ENCODE data around the gene MTOR.

DNA sequence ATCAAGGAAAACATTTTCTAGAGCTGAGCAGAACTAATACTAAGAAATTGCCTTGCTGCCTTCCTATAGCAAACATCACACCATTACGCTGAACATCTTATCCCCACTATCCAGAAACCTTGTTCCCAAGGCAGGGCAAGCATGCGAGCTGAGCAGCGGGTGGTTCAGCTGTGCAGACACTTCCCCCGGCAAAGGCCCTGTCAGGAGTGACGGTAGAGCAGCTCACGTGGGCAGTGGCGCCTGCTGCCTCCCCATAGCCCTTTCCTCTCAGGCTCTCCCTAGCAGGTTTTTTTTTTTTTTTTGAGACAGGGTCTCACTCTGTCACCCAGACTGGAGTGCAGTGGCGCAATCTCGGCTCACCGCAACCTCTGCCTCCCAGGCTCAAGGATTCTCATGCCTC lies 86.9 kb downstream of the MTOR start:
- TF ChIP-seq, protein P1, sequence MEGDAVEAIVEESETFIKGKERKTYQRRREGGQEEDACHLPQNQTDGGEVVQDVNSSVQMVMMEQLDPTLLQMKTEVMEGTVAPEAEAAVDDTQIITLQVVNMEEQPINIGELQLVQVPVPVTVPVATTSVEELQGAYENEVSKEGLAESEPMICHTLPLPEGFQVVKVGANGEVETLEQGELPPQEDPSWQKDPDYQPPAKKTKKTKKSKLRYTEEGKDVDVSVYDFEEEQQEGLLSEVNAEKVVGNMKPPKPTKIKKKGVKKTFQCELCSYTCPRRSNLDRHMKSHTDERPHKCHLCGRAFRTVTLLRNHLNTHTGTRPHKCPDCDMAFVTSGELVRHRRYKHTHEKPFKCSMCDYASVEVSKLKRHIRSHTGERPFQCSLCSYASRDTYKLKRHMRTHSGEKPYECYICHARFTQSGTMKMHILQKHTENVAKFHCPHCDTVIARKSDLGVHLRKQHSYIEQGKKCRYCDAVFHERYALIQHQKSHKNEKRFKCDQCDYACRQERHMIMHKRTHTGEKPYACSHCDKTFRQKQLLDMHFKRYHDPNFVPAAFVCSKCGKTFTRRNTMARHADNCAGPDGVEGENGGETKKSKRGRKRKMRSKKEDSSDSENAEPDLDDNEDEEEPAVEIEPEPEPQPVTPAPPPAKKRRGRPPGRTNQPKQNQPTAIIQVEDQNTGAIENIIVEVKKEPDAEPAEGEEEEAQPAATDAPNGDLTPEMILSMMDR (conservative IDR thresholded peaks at IDR 0.05; ENCODE audit: low read length) = no peak
- no peak for TF ChIP-seq EZH2phosphoT487 (IDR thresholded peaks at IDR 0.05; ENCODE audit: borderline replicate concordance)
